Activated naive CD8-positive, alpha-beta T cell treated with anti-CD3 and anti-CD28 coated beads, Interleukin-2, amount 50 U/mL, for 16 hours (primary cell): ENCODE measurements around the gene SRF.

Experiments used
- DNase-seq: peaks from one replicate; pipeline ENCODE4 v3.0.0-alpha.2; 2020; ENCODE audit warnings: low read depth, low spot score

SRF gene

DNA sequence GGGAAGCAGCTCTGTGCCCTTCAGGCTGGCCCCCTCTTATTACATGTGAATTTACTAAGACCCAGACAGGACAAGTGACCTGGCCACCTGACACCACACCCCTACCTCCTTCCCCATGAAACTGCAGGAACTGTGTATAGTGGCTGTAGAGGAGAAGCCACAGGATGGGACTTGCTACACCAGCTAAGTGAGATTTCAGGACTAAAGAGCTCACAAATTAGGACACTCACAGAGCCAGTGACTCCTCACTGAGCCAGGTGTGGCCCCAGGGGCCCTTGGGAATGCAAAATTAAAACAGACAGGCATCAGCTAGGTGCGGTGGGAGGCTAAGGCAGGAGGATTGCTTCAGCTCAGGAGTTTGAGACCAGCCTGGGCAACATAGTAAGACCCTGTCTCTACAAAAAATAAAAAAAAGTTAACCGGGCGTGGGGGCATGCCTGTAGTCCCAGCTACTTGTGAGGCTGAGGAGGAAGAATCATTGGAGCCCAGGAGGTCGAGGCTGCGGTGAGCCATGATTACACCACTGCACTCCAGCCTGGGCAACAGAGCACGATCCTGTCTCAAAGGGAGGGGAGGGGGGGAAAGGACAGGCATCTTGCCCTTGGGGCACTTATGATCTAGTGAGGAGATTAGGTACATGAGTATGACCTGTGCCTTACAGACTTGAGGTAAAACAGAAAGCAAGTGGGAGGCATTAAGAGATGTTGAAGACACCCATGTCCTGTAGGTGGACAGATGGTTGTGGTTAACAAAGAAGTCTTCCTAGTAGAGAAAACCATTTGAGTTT, 23.2 kb upstream of the SRF start:
- no peak for DNase-seq

DNA sequence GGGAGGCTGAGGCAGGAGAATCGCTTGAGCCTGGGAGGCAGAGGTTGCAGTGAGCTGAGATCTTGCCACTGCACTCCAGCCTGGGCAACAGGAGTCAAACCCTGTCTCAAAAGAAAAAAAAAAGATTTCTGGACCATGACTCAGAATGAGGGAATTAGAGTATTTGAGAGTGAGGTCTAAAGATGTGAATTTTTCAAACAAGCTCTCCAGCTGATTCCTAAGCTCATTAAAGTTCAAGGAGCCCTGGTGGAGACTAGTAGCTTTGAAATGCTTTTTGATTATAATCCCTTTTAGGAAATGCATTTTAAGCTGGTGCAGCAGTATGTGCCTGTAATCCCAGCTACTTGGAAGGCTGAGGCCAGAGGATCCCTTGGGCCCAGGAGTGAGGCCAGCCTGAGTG, 21.8 kb upstream of the SRF start:
- DNase-seq = no peak

DNA sequence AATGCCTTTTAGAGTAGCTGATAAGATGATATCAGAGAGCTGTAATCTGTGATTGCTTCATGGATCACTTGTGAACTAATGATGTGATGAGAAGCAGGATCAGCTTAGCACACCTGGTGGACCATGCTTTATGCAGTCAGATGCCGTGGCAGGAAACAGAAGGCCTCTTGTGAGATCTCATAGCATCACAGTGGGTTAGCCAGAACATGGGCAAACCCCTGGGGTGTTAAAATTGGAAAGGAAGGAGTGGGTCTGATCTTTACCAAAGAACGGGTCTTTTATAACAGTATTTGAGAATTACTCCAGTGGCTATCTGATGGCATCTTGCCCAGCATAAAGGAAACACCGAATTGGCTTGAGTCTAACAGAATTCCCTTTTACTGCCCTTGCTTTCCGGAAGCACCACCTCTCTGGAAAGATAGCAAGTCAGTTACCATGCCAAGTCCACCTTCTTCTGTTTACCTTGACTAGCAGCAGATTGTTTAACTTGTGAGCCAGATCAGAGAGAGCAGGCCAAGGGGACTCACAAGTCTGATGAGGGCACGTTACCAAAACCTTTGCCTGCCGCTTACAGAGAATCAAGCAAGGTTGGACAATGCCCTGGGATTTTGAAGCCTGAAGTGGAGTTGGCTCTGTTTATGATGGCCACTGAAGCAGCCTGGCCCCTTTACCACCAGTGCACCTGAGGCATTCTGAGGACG, 20.9 kb upstream of the SRF start:
- DNase-seq = no peak

DNA sequence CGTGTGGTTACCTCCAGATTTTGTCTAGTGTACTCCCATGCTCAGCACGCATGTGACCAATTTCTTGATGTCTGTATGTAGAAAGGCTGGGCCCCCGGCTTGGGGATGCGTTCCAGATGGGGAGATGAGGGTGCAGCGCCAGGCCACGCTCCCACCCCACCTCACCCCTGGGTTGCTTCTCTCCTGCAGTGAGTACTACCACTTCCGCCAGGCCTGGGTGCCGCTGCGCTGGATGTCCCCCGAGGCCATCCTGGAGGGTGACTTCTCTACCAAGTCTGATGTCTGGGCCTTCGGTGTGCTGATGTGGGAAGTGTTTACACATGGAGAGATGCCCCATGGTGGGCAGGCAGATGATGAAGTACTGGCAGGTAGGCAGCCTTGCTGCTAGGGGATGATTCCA, 11.5 kb upstream of the SRF start:
- no peak for DNase-seq

DNA sequence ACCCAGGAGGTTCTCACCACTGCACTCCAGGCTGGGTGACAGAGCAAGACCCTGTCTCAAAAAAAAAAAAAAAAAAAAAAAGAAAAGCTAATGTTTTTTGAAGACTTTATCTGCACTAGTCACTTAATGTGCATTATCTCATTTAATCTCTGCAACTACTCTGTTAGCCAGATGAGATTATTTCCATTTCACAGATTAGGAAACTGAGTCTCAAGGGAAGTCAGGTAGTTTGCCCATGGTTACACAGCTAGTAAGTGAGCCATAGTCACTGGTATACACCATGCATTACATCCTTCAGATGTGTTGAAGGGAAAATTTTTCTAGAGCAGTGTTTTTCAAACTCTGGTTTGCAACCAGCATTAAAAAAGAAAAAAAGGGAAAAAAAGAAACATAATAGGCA, 7.2 kb upstream of the SRF start:
- DNase-seq = no peak

DNA sequence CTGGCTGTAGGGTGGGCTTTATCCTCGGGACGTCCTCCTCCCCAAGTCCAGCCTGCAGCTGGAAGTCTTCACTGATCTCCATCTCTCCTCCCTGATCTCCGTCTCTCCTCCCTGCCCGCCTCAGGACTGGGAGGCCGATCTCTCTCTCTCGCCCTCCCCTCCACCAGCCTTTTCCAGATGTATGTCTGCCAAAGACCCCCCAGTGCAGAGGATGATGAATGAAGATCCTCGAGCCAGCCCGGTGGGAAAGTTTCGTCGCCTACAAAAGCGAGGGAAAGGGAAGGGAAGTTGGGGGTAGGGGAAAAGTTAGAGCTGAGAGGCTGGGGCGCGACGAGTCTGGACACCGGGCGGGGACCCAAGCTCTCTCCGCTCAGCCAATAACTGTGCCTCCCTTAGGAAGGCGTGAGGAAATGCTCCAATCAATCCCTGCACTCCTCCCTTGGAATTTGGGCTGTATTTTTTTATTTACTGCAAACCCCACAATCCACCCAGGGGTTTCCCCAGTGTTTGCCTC, 595 bp upstream of the SRF start:
- DNase-seq = no peak

DNA sequence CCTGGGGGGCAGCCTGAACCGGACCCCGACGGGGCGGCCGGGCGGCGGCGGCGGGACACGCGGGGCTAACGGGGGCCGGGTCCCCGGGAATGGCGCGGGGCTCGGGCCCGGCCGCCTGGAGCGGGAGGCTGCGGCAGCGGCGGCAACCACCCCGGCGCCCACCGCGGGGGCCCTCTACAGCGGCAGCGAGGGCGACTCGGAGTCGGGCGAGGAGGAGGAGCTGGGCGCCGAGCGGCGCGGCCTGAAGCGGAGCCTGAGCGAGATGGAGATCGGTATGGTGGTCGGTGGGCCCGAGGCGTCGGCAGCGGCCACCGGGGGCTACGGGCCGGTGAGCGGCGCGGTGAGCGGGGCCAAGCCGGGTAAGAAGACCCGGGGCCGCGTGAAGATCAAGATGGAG, 636 bp downstream of the SRF start:
- DNase-seq = no peak

DNA sequence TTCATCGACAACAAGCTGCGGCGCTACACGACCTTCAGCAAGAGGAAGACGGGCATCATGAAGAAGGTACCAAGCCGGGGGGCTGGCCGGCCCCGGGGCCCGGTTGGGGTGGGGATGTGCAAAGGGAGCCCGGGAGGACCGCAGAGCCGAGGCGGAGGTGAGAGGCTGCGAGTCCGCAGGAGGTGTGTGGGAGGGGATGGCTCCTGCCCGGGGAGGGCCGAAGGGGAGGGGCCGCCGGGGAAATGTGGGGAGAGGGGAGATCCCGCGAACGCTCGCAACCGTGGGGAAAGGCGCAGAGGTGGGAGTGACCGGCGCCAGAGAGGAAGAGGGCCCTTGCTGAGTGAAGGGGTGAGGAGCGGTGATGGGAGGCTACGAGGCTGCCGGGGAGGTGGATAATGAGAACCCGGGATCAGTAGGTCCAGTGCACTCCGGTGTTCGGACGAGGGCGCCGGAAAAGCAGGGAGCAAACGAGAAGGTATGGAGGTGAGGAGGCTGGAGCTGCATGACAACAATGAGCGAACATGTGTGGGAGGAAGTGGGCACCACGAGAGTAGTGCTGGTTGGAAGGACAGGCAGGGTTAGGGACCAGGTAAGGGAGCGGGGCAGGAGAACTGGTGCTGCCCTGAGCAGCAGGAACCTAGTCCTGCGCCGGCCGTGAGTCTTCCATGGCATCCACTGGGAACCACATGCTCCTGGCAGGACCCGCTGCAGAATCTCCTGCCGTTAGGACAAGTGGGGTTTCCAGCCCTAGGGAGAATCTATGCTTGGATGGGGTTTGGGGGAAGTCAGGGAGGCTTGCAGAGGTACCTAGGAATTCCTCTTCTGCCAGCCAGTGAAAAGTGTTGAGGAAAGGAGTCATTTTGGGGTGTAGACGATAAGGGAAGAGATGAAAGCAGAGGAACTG, 1.3 kb downstream of the SRF start:
- peak; percentile 17 for DNase-seq

DNA sequence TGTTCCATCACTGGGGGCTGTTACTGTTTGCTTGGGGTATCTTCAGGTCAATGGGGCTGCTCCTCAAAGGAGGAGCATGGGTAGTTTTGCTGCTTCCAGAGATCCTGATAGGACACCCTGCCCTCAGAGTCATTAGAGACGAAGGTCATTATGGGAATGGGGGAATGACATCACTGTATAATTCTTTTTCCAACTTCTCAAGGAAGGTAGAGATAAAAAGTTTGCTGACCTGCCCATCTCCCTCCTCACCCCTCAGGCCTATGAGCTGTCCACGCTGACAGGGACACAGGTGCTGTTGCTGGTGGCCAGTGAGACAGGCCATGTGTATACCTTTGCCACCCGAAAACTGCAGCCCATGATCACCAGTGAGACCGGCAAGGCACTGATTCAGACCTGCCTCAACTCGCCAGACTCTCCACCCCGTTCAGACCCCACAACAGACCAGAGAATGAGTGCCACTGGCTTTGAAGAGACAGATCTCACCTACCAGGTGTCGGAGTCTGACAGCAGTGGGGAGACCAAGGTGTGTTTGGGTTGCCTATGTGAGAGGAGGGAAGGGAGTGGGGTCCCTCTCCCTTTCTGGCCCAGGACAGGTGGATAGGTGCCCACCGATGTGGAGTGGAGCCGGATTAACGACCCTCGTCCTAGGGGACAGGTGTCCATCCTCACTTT, 2.7 kb downstream of the SRF start:
- no peak for DNase-seq

DNA sequence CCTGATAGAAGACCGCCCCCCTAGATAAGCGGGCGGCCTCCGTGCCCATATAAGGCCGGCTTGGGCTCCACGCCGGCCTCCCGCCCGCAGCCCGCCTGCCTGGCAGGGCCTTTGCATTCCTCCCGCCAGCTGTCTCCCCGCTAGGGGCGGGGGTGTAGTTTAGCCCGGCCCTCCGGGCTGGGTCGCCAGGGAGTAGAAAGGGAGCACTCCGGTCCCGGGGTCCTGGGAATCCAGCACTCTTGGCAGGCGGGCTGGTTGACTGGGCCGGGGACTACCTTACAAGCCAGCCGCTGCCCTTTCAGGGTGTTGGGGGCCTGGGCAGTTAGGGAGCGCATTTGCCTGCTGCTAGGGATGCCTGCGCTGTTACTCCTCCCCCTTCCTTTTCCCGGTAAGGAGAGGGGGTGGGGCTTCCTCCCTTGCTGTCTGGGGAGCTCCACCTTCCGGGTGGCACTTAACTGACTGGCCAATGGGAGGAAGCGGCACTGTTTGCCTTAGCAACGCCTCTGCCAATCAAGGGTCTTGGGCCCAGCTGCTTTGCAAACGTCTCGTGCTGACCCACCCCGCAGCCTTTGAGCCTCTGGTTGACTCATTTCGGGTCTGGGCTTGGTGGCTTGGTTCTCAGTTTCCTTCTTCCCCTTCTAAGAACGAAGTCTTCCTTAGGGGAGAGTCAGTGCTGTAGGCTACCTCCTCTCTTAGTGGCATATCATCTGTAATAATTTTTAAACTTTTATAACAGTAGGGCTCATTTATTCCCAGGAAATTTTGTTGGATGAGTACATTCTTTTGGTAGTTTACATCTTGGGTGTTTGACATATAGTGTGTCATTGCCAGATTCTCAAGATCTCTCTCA, 3.4 kb downstream of the SRF start:
- peak; percentile 81 for DNase-seq

DNA sequence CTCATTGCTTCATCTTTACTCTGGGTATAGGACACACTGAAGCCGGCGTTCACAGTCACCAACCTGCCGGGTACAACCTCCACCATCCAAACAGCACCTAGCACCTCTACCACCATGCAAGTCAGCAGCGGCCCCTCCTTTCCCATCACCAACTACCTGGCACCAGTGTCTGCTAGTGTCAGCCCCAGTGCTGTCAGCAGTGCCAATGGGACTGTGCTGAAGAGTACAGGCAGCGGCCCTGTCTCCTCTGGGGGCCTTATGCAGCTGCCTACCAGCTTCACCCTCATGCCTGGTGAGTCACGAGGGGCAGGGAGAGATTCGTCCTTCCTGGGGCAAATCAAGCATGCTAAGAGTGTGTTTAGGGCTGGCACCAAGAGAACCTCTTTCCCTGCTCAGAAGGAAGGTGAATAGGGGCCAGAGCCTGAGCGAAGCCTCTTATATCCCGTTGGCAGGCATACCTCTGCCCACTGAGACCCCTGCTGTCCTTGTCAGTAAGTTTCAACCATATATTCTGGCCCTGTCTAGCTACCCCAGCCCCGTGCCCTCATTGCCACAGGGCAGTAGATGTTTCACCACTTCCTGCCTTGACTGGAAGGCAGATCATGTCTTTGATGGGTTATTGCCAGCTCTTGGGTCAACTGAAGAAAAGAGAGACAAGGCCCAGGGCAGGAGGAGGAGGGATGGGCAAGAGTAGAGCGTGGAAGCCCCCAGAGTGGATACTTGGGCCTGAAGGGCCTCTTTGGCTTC, 4.8 kb downstream of the SRF start:
- no peak for DNase-seq

DNA sequence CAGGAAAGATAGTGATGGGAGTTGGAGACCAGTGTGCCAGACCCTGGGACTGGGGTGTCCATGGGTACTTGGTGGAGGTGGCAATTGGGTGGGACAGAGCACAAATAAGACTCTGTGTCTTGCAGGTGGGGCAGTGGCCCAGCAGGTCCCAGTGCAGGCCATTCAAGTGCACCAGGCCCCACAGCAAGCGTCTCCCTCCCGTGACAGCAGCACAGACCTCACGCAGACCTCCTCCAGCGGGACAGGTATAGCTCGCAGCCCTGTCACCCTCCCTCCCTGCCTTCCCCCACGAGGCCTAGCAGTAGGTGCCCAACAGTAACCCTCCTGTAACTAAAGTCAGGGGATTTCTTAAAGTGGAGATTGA, 5.3 kb downstream of the SRF start:
- no peak for DNase-seq

DNA sequence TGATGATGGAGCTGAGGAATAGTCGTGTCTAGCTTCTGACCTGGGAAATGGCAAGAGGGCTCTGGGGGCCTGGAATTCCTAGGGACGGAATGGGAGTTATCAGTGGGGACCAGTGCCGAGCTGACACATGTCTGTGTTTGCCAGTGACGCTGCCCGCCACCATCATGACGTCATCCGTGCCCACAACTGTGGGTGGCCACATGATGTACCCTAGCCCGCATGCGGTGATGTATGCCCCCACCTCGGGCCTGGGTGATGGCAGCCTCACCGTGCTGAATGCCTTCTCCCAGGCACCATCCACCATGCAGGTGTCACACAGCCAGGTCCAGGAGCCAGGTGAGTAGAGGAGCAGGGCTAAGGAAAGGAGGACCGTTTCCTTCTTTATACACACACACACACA, 7.1 kb downstream of the SRF start:
- no peak for DNase-seq

DNA sequence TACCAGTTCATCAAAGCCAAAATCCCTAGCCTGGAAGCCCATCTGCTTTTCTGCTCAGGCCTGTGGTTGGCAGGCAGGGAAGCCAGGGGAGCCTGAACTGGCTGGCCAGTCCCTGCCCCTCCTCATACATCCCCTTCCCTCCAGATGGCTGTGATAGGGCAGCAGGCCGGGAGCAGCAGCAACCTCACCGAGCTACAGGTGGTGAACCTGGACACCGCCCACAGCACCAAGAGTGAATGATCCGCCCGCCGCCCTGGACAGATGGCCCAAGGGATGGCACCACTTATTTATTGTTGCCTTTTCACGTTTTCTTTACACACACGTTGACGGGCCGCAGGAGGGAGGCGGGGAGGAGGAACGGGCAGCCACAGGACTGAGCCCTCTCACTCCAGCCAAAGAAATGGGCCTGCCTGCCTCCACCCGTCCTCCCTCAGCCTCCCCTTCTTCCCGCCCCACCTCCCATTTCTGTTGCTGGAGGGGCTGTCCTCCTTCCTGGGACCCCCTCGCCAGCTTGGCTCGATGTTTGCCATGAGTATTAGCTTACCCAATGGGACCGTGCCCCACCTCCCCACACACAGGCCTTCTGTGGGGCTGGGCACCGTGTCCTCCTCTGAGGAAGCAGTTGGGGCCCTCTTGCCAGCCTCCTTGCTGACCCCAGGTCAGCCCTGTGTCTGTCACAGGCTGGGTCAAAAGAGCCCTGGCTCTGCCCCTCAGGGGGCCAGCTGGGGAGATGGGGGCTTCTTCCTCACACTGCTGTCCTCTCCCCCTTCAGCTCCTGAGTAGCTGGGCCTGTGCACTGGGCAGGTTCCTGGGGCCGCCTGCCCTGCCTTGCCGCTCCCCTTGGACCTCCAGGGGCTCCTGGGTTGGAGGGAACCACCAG, 8.1 kb downstream of the SRF start:
- no peak for DNase-seq

DNA sequence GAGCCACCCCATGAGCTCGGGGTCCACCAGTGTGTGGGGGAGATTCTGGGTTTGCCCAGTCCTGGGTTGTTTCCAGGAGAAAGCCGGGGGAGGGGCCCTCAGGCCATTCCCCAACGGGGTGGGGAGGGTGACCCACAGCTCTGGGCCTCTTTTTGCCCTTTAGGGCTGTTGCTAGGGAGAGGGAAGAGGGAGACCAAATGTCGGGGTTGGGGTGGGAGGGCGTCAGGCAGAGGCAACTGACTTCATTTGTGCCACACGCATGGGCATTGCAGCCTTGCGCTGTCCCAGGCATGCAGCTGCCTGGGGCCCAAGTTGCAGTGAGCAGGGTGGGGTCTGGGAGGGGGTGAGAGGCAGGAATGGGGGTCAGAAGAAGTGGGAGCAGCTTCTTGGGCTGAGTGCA, 9.0 kb downstream of the SRF start:
- no peak for DNase-seq

DNA sequence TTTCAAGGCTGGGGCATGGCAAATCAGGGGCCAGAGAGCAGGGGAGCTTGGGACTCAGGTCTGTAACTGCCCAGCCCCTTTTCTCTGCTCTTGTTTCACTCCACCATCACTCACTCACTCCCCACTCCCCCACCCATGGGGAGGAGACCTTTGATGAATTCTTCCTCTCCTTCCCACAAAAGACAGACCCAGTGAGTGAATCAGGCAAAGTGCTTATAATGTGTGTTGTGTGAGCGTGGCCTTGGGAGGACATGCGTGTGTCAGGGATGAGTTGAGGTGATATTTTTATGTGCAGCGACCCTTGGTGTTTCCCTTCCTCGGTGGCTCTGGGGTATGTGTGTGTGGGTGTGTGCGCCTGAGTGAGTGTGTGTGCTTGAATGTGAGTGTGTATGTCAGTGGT, 9.9 kb downstream of the SRF start:
- no peak for DNase-seq

DNA sequence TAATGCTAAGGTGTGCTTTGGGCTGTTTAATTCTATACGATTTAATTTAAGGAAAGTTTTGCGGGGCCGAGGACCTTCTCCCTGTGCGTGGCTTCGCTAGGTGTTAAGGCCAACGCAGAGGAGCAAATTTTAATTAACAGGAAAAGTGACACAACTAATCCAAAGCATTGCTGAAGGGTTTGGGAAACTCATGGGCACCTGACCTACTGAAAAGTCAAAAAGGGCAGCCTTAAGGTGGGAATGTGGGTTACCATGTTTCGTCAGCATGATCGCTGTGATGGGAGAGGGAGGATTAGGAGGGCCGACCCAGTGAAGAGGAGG, 10.5 kb downstream of the SRF start:
- DNase-seq = no peak

DNA sequence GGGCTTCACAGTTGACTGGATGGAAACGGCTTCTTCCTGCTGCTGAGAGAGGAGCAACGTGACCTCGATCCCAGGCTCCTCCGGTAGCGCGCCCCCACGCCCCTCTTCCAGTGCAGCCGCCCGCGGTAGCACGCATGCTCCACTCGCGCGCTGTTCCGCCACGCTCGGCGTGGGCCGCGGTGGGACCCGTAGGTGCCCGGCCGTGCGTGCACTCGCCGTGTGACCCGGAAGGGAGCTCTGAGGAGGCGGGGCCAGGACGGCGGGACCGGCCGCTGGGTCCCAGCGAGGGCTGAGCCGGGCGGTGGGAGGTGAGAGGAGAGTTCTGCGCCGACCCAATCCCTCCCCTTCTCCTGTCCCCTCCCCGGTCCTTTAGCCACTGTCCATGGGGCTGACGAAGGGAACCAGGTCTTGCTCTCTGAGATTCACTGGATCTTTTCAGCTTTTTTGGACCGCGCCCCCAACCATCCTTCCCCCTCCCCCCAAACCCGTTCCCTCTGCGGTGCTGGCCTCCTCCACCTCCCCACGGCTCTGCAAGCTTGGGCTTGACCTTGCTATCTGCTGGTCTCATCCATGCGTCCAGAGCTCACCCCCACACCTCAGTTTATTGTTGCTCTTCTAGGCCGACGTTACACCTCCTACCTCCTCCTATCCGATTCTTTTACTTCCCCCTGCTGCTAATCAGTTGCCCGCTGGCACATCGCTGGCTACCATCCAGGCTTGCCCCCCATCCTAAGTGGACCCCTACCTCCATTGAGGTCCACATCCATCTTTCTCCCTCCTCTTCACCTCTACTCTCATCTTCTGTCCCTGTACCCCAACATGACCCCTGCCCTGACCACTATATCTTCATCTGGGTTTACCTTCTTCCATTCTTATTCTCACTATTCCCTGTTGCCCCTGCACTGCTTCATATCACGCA, 11.1 kb downstream of the SRF start, which contains the start of gene CUL9:
Gene CUL9 (plus strand): TSS at position 255 of the 919 bp plus-strand sequence. CDS start 2,115 bp downstream, outside the sequence.
- DNase-seq = peak; percentile 32
